GM18517 (cell line): ENCODE results near the gene FUCA1.
"Not testable (repeated sequence)": the region's sequence is repeated elsewhere in the genome, so short reads cannot be mapped to it uniquely, and the experiment has no call there.

Experiments
- ATAC-seq: cut with Tn5 transposase; IDR thresholded peaks from one replicate; pipeline ENCODE4 v1.9.1; 2021; ENCODE audit warnings: mild to moderate bottlenecking, moderate library complexity; ENCODE audit not compliant: unreplicated experiment

The FUCA1 gene

DNA sequence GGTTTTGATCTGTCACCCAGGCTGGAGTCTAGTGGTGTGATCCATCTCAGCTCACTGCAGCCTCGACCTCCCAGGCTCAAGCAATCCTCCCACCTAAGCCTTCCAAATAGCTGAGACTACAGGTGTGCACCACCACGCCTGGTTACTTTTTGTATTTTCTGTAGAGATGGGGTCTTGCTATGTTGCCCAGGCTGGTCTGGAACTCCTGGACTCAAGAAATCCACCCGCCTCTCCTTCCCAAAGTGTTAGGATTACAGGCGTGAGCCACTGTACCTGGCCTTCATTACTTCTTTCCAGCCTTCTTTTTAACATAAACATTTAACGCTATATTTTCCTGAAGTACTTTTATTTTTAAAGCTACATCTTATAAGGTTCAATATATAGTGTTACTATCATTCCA is 24.4 kb downstream of the FUCA1 start:
- ATAC-seq, result no peak

DNA sequence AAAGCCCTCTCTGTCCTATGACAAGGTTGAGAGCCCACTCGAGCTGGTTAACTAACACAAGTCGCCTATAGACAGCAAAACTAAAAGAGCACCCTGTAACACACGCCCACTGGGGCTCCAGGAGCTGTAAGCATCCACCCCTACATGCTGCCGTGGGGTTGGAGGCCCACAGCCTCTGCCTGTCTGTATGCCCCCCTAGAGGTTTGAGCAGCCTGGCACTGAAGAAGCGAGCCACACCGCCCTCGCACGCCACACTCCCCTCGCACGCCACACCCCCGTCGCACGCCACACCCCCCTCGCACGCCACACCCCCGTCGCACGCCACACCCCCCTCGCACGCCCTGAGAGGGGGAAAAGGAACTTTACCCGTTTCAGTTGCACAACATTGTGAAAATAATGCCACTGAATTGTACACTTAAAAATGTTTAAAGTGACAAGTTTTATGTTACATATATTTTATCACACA is 29.7 kb downstream of the FUCA1 start:
- ATAC-seq, result no peak

DNA sequence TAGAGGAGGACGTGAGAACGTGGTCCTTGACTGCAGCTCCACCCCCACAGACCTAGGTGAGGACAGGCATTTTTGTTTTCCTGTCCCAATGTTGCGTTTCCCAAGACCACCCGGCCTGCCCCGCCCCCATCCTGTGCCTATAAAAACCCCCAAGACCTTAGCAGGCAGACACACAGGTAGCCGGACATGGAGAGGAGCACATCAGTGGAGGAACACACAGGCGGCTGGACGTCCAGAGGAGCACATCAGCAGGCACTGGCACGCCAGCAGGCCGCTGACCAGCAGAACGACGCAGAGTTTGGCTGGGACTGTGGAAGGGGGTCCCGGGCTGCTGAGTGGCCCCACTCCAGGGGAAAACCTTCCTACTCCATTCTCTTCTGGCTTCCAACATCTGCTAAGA is 30.2 kb downstream of the FUCA1 start:
- no peak for ATAC-seq

DNA sequence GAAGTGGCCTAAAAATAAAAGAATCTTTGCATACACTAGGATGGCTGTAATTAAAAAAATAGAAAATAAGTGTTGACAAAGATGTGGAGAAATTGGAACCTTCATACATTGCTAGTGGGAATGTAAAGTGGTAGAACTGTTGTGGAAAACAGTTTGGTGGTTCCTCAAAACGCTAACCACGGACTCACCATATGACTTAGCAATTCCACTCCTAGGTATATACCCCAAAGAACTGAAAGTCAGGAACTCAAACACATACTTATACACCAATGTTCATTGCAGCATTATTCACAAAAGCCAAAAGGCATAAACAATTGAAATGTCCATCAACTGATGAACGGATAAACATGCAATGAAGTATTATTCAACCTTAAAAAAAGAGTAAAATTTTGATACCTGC is 32.1 kb downstream of the FUCA1 start:
- ATAC-seq, result no peak

DNA sequence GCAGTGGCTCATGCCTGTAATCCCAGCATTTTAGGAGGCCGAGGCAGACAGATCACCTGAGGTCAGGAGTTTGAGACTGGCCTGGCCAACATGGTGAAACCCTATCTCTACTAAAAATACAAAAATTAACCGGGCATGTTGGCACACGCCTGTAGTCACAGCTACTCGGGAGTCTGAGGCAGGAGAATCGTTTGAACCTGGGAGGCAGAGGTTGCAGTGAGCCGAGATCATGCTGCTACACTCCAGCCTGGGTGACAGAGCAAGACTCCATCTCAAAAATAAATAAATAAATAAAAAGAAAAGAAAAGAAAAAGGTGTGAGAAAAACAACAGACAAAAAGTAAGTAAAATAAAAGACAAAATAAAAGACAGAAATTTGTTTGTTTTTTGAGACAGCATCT is 33.9 kb downstream of the FUCA1 start:
- ATAC-seq, result not testable (repeated sequence)

DNA sequence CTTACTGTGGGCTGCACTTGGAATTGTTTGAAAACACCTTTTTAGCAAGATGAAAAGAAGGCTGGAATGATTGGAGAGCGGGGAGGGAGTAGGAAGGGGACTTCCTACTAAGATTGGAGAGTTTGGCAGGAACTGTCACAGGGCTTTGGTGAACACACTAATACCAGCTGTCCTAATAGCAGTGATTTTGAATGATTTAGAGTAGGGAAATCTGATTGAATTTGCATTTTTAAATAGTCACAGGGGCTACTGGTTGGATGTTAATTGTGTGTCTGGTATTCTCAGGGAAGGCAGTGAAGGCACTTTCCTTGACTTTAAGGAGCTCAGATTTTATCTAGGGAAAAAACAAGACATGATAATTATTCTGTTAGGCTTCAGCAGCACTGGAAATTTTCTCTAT is 40.4 kb downstream of the FUCA1 start:
- no peak for ATAC-seq

DNA sequence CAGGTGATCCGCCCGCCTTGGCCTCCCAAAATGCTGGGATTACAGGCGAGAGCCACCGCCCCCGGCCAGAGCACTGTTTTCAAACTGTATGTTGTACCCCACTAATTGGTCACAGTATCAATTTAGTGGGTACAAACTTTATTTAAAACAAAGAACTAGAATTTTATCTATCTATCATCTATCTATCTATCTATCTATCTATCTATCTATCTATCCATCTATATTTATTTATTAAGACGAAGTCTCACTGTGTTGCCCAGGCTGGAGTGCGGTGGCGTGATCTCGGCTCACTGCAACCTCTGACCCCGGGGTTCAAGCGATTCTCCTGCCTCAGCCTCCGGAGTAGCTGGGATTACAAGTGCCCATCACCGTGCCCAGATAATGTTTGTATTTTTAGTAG is 41.5 kb downstream of the FUCA1 start:
- ATAC-seq, result not testable (repeated sequence)

DNA sequence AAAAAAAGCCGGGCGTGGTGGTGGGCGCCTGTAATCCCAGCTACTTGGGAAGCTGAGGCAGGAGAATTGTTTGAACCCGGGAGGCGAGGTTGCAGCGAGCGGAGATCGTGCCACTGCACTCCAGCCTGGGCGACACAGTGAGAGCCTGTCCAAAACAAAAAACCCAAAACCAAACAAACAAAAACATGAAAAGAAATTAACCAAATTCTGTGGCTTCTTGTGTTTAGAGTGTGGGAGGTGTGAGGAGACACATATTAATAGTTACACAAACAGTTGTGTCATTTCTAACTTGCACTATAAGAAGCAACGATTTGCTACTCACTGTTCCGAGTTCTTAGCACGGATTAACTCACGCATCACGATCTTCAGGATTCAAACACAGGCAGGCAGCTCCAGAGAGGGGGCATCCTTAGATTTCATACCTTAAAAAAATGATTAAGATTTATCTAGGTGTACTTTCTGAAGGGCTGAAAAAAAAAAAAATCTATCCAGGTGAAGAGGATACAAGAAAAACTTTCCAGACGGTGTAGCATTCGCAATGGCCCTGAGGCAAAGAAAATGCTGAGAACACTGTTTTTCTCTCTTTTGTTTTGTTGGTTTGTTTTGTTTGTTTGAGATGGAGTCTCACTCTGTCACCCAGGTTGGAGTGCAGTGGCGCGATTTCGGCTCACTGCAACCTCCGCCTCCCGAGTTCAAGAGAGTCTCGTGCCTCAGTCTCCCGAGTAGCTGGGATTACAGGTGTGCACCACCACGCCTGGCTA is 42.1 kb downstream of the FUCA1 start:
- peak; percentile 67 for ATAC-seq

DNA sequence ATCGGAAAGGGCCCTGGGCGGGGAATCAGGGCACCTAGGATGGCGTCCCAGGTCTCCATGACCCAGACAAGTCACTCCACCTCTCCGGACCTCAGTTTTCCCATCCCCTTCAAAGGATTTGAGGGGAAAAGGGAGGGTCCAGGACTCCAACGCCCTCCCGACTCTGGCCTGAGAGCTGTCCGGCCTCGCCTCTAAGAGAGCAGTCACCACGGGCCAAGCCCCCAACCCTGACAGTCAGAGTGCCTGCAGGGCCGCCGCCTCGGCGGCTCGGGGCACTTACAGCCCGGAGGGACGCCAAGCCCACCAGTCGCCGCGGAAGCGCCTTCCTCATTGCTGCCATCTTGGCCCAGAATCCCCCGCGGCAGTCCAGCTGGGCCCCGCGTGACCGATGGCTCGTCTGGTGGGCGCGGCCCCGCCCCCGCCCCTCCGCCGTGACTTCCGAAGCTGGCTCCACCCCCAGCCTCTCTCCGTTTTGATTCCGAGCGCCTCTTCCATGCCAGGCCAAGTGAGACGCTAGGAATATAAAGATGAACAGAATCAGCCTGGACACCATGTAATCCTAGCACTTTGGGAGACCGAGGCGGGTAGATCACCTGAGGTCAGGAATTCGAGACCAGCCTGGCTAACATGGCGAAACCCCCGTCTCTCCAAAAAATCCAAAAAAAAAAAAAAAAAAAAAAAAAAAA is 42.9 kb downstream of the FUCA1 start, which contains the start of gene HMGCL:
Gene HMGCL, minus strand, starts transcription at position 354 of the 686 bp plus-strand sequence. Its CDS starts 14 bp downstream, at position 340.
- peak; percentile 55 for ATAC-seq

DNA sequence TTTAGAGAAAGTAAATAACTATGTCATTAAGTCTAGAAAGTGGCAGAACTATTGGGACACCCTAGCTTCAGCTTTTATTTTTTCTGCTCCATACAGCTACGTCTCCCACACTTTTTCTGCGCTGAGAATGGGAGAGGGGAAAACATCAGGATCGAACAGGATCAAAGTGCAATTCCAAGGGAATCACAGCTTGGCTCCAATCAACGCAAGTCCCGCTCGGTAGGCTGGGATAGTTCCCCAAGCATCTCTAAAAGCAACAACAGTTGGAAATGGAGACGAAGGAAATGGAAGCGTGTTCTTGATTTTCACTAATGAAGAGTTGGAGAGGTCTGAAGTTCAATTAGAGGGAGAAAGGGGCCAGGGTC is 43.4 kb downstream of the FUCA1 start:
- no peak for ATAC-seq

DNA sequence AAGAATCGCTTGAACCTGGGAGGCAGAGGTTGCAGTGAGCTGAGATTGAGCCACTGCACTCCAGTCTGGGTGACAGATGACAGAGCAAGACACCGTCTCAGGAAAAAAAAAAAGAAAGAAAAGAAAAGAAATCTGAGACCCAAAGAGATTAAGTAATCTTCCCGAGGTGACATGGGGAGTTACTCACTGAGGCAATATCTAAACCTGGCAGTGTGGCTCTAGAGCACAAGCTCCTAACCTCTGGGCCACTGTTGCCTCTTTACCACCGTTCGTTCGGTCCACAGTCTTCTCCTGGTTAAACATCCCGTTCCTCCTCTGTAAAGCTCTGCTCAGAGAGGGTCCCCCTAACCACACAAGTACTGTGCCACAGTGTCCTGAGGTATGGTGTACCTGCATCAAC is 44.3 kb downstream of the FUCA1 start:
- ATAC-seq, result no peak

DNA sequence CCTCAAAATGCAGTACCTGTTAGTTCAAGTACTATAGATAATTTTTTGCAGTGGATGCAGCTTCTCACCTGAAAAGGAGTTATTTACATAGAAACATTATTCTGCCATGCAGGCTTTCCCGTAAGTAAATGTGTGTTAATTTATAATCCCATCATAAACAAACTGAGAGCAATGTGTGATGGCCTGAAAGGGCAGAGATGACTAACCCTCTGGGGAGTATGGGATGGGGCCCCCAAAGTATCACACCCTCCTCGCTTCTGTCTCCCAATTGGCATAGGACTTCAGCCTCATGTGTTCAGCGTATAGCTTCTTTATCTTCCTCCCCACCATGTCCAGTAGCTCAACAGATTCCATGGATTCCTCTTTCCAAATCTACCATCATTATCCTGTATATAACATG is 50.5 kb downstream of the FUCA1 start:
- no peak for ATAC-seq

DNA sequence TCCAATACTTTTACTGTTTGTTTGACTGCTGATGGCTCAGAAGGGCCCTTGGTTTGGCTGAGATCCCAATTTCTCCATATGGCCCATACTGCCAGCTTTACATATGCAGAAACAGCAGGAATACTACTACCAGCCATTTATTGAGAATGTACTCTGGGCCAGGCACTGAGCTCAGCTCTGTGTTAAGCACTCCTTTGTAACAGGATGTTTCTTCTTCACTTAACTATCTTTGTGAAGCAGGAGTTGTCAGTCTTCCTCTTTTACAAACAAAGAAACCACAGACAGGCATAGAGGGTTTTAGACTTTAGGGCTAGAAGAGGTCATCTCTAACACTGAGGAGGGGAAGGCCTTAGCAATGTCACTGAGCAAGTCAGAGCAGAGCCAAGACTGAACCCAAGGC is 51.2 kb downstream of the FUCA1 start:
- no peak for ATAC-seq

DNA sequence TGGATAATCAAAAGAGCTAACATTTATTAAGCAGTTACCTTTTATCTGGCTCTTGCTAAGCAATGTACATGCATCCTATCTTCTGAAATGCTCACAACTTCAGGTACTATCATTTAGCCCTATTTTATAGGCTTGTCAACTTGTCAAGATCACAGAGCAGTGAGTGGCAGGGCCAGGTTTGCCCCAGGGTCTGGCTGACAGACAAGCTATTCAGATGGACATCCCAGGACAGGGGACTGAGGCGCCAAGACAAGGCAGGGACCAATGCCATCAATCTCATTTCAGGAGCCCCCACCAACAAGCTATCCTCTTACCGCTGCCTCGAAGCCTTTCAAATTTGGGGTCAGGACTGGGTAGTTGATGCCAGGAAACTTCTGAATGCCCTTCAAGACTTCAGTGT is 51.7 kb downstream of the FUCA1 start:
- ATAC-seq, result no peak

DNA sequence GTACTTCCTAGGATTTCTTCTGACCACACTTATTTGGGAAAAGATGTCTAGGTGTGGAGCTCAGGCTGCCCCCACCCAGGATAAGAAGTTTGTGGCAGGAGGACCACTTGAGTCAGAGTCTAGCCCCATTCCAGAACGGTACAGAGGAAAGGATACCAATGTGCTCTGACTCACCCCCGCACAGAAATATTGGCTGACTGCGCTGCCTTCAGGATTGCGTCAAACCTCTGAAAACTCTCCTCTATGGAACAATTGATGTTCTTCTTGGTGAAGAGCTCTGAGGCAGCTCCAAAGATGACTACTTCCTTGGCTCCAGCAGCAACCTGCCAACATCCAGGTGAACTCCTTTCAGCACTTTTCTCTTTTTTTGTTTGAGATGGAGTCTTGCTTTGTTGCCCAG is 54.1 kb downstream of the FUCA1 start:
- no peak for ATAC-seq

DNA sequence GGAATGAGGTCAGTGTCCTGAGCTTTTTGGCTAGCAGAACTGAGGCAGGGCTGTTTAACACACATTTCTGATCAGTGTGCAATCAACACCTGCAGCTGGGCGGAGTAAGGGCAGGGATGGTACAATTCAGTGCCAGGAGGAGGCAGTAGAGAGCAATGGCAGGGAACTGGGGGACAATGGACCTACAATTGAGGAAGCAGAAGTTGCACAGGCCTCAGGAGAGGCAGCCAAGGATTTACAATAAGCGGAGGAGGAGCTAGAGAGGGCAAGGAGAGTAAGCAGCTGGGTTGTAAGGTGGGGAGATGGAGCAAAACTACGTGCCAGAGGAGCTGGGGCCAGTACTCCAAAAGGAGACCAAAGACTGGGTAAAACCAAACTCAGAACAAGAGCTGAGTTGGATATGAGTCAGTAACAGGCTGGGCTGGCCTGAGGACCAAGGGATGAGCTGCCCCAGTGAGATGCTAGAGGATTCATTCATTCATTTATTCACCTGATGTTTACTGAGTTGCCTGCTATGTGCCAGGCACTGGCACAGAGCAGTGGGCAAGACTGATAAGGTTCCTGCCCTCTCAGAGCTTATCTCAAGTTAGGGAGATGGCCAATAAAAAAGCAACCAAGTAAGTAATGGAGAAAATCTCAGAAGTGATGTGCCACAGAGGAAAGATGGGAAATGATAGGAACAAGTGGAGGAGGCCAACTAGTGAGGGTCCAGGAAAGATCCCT is 57.1 kb downstream of the FUCA1 start:
- ATAC-seq, result no peak

DNA sequence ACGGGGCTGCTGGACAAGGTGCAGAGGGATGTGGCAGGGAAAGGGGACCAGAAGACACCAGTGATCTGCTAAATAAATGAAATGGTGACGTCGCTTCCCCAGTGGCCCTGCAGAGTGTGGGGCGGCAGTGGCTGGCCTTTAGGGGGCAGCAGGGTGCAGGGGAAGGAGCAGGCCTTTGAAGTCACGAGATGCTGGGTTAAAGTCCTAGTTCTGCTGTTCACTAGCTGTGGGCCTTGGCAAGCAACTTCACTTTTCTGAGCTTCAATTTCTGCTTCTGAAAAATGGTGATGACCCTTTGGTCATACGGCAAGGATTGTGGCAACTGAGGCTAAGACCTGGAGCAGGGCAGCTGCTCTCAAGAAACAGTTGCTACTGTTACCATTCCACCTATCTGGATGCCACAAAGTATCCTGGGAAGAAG is 58.3 kb downstream of the FUCA1 start:
- ATAC-seq, result peak; percentile 66

DNA sequence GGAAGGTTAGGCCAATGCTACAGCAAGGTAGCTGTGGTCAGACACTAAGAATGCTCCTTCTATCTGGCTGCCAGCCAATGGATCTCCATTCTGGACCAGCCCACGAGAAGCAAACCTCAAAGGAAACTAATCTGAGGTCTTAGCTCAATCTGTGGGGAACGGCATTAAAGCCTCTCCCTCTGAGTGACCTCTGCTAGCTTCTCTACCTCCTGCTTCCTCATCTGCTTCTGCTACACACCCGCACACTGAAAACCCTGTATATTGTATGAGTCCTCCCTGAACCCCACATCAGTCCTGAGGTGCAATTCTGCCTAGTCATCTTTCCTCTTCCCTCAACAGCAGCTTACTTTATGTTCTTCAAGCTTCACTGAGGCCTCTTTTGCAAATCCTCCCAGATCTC is 60.6 kb downstream of the FUCA1 start:
- ATAC-seq, result no peak

DNA sequence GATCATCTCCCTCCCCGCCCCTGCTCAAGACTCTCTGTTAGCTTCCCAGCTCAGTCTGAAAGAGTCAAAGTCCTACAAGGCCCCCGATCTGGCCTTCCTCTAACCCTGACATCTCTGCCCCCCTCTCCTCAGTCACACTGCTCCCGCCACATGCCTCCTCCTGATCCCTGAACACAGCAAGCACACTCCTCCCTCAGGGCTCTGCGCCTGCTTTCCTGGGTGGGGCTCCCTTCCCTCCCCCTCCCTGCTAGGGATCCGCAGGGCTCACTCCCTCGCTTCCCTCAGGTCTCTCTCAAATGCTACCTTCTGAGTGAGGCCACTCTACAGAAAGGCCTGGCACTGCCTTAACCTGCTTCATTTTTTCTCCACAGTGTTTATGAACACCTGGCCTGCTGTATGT is 61.8 kb downstream of the FUCA1 start:
- no peak for ATAC-seq

DNA sequence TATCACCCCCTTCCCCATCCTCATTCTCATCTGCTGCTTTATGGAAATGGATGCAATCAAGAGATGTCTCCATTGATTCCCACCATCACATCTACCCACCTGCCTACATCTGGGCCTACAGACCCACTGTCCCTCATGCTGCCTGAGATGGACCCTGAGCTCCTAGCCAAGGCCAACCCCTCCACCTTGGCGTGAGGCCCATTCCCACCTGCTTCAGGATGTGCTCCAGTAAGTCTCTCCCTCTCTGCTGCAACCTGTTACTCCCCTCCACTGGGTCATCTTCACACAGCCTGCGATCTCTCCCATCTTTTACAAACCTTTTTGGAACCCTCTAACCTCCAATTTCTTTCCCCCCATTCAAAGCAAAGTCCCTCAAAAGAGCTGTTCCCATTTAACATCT is 63.1 kb downstream of the FUCA1 start:
- ATAC-seq, result no peak

DNA sequence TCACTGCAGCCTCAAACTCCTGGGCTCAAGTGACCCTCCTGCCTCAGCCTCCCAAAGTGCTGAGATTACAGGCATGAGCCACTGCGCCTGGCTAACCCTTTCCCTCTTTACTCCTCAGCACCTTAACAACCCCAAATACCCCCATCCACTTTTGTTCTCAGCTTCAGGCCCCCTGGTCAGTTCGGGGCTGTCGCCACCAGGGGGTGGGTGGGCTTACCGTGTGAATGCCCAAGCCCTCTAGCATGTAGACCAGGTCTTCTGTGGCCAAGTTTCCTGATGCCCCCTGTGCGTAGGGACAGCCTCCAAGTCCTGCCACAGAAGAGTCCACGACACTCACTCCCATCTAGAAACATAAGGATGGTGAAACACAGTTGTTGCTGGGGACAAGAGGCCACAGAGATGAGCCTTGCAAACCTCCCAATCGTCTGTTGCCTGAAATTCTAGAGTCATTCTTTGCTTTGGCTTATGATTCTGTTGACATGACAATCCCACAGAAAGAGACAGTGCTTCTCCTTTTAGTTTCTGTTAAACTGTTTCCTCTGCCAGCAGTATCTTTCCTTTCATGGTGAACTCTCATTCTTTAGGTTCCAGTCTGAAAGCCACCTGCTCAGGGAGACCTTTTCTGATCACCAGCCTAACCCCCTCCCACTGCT is 63.8 kb downstream of the FUCA1 start:
- ATAC-seq, result no peak
